ENCODE measurements around the gene KRT34.

KRT34 gene

DNA sequence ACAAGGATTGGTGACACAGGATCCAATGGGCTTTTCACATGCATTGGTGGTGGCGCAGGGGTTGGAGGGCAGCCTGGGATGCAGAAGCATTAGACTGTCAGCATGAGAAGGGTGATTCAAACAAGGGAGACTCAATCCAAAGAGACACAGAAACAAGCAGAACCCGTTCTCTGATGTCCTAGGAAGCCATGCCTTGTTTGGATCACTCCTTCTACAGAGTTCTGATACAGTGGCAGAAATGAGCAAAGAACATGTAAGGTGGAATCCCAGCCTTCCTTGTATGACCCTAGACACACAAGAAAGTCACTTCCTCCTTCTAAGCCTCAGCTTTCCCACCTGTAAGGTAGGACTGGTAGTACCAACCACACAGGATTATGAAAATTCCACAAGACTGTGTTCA, 18.2 kb downstream of the KRT34 start:
- peaks cover 5% of the 10 kb centered on the region for H3K4me1 ChIP-seq (ENCODE audit: control insufficient read depth, insufficient read depth, low read depth, low read length)
- H3K4me3 ChIP-seq (ENCODE audit: insufficient read depth in 1 of 2, low read depth in 1 of 2, low read length in 2 of 2) = no peak overlapping the region
- H4K8ac ChIP-seq (ENCODE audit: low read length) = no peak overlapping the region
- H3K9me3 ChIP-seq (ENCODE audit: control insufficient read depth, low read length) = no peaks in the 10 kb centered on the region
- no peak overlapping the region for H2AK5ac ChIP-seq (ENCODE audit: low read length, severe bottlenecking)
- H3K36me3 ChIP-seq (ENCODE audit: control insufficient read depth in 1 of 2, insufficient read depth in 2 of 2, low read depth in 1 of 2, low read length in 2 of 2) = no peaks in the 10 kb centered on the region
- no peak overlapping the region for H2BK5ac ChIP-seq (ENCODE audit: low read depth, low read length, poor library complexity, severe bottlenecking)
- H3K14ac ChIP-seq (ENCODE audit: low read length in 2 of 2) = no peak overlapping the region
- no peak overlapping the region for H2AFZ ChIP-seq (ENCODE audit: low read depth, low read length)
- H3K18ac ChIP-seq (ENCODE audit: low read depth in 1 of 2, low read length in 2 of 2) = no peak overlapping the region
- H3K79me1 ChIP-seq (replicated peaks; ENCODE audit: low read length, poor library complexity, severe bottlenecking) = no peaks in the 10 kb centered on the region
- H3K27me3 ChIP-seq (ENCODE audit: control insufficient read depth in 1 of 2, insufficient read depth in 1 of 2, low read length in 2 of 2) = no peaks in the 10 kb centered on the region
- no peak for DNase-seq
- no peak overlapping the region for H2BK120ac ChIP-seq (ENCODE audit: low read depth, low read length)
- no peak overlapping the region for H2BK15ac ChIP-seq (ENCODE audit: low read depth, poor library complexity, severe bottlenecking)
- no peak overlapping the region for H3K27ac ChIP-seq (ENCODE audit: low read length, poor library complexity, severe bottlenecking)
- no peak overlapping the region for H3K4me2 ChIP-seq (ENCODE audit: low read length, poor library complexity, severe bottlenecking)
- H3K4ac ChIP-seq (ENCODE audit: low read depth in 1 of 2, low read length in 2 of 2) = no peak overlapping the region
- H3K9ac ChIP-seq (ENCODE audit: low read length) = no peak overlapping the region
- H4K91ac ChIP-seq (ENCODE audit: low read length) = no peak overlapping the region
- H3K23ac ChIP-seq (ENCODE audit: low read length in 2 of 2) = no peak overlapping the region
- H2BK12ac ChIP-seq (ENCODE audit: low read length in 2 of 2) = no peak overlapping the region
- 89% methylated on average over 2 of the region's 2 CpGs for WGBS

DNA sequence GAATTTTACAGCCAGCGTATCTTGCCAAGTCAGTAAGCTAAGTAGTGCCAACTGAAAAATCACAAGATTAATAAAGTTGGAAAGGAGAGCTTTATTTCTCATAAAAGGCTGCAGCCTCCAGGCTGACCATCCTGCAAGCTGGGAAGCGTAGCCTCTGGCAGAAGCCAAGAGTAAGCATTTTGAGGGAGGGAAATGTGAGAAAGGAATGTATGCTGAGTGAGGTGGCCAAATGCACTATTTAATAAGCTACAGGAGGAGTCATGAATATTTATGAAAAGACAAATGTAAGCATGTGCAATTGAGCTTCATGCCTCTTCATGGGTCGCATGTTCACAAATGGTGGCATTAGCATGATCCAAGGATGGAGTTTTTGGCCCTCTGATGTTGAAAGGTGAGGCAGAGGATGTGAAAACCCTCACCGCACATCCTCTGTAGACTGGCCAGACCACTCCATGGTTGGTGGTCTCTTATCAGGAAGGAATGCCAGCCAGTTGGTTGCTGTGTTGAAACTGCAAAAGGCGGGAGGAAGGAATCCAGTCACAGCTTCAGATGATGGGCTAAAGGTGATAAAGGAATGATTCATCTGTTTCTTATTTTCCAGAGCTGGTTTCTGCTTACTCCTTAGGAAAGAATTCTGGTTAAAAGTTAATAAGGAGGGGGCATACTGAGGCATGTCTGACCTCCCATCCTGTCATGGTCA, 21.7 kb downstream of the KRT34 start:
- Histone ChIP-seq H2AFZ (ENCODE audit: low read depth, low read length) (peak overlapping the region; percentile 32), H3K4me1 (ENCODE audit: control insufficient read depth, insufficient read depth, low read depth, low read length) (peaks cover 2% of the 10 kb centered on the region), H3K23ac (ENCODE audit: low read length in 2 of 2) (no peak overlapping the region), H2BK15ac (ENCODE audit: low read depth, poor library complexity, severe bottlenecking) (no peak overlapping the region), H3K27ac (ENCODE audit: low read length, poor library complexity, severe bottlenecking) (peak overlapping the region; percentile 72), H3K9me3 (ENCODE audit: control insufficient read depth, low read length) (peaks cover 11% of the 10 kb centered on the region), H2BK120ac (ENCODE audit: low read depth, low read length) (no peak overlapping the region), H3K27me3 (ENCODE audit: control insufficient read depth in 1 of 2, insufficient read depth in 1 of 2, low read length in 2 of 2) (no peaks in the 10 kb centered on the region), H4K91ac (ENCODE audit: low read length) (no peak overlapping the region), H3K18ac (ENCODE audit: low read depth in 1 of 2, low read length in 2 of 2) (no peak overlapping the region), H2BK5ac (ENCODE audit: low read depth, low read length, poor library complexity, severe bottlenecking) (no peak overlapping the region), H3K4me2 (ENCODE audit: low read length, poor library complexity, severe bottlenecking) (peak overlapping the region; percentile 6), H3K79me1 (replicated peaks; ENCODE audit: low read length, poor library complexity, severe bottlenecking) (no peaks in the 10 kb centered on the region), H3K14ac (ENCODE audit: low read length in 2 of 2) (no peak overlapping the region), H3K4ac (ENCODE audit: low read depth in 1 of 2, low read length in 2 of 2) (no peak overlapping the region), H3K9ac (ENCODE audit: low read length) (no peak overlapping the region), H2AK5ac (ENCODE audit: low read length, severe bottlenecking) (no peak overlapping the region), H2BK12ac (ENCODE audit: low read length in 2 of 2) (no peak overlapping the region), H3K36me3 (ENCODE audit: control insufficient read depth in 1 of 2, insufficient read depth in 2 of 2, low read depth in 1 of 2, low read length in 2 of 2) (no peaks in the 10 kb centered on the region), H4K8ac (ENCODE audit: low read length) (no peak overlapping the region), H3K4me3 (ENCODE audit: insufficient read depth in 1 of 2, low read depth in 1 of 2, low read length in 2 of 2) (no peak overlapping the region)
- peak; percentile 26 for DNase-seq
- 79% methylated on average over 5 of the region's 5 CpGs for WGBS

DNA sequence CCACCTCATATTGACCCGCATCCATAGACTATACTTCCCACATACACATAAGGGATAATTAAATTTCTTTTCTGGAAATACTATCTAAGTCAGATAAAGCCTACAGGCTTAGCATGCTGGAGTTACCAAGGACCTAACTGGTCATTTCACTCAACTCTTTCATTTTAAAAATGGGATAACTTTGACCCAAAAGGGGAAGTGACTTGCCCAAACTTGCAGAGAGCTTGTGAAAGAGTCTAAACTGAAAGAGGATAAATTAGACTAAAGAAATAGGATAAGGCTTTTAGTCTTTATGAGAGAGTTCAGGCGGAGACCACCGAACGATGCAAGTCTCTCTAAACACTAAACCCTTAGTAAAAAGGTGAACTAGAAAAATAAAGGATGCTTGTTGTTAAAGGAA, 27.6 kb downstream of the KRT34 start:
- Histone ChIP-seq H3K4me3 (ENCODE audit: insufficient read depth in 1 of 2, low read depth in 1 of 2, low read length in 2 of 2) (no peak overlapping the region), H4K91ac (ENCODE audit: low read length) (no peak overlapping the region), H4K8ac (ENCODE audit: low read length) (no peak overlapping the region), H2AFZ (ENCODE audit: low read depth, low read length) (no peak overlapping the region), H2AK5ac (ENCODE audit: low read length, severe bottlenecking) (no peak overlapping the region), H2BK120ac (ENCODE audit: low read depth, low read length) (no peak overlapping the region), H3K27ac (ENCODE audit: low read length, poor library complexity, severe bottlenecking) (no peak overlapping the region), H3K4me2 (ENCODE audit: low read length, poor library complexity, severe bottlenecking) (no peak overlapping the region), H3K4me1 (ENCODE audit: control insufficient read depth, insufficient read depth, low read depth, low read length) (no peaks in the 10 kb centered on the region), H3K4ac (ENCODE audit: low read depth in 1 of 2, low read length in 2 of 2) (no peak overlapping the region), H3K36me3 (ENCODE audit: control insufficient read depth in 1 of 2, insufficient read depth in 2 of 2, low read depth in 1 of 2, low read length in 2 of 2) (no peaks in the 10 kb centered on the region), H3K27me3 (ENCODE audit: control insufficient read depth in 1 of 2, insufficient read depth in 1 of 2, low read length in 2 of 2) (peaks cover 0 to 34% of the 10 kb centered on the region in 2 experiments), H2BK15ac (ENCODE audit: low read depth, poor library complexity, severe bottlenecking) (no peak overlapping the region), H3K18ac (ENCODE audit: low read depth in 1 of 2, low read length in 2 of 2) (no peak overlapping the region), H3K9ac (ENCODE audit: low read length) (no peak overlapping the region), H2BK5ac (ENCODE audit: low read depth, low read length, poor library complexity, severe bottlenecking) (no peak overlapping the region), H3K79me1 (replicated peaks; ENCODE audit: low read length, poor library complexity, severe bottlenecking) (no peaks in the 10 kb centered on the region), H3K14ac (ENCODE audit: low read length in 2 of 2) (no peak overlapping the region), H3K23ac (ENCODE audit: low read length in 2 of 2) (no peak overlapping the region), H2BK12ac (ENCODE audit: low read length in 2 of 2) (no peak overlapping the region), H3K9me3 (ENCODE audit: control insufficient read depth, low read length) (peaks cover 11% of the 10 kb centered on the region)
- no peak for DNase-seq
- WGBS = no CpG with 5 or more reads among the region's 4 CpGs

DNA sequence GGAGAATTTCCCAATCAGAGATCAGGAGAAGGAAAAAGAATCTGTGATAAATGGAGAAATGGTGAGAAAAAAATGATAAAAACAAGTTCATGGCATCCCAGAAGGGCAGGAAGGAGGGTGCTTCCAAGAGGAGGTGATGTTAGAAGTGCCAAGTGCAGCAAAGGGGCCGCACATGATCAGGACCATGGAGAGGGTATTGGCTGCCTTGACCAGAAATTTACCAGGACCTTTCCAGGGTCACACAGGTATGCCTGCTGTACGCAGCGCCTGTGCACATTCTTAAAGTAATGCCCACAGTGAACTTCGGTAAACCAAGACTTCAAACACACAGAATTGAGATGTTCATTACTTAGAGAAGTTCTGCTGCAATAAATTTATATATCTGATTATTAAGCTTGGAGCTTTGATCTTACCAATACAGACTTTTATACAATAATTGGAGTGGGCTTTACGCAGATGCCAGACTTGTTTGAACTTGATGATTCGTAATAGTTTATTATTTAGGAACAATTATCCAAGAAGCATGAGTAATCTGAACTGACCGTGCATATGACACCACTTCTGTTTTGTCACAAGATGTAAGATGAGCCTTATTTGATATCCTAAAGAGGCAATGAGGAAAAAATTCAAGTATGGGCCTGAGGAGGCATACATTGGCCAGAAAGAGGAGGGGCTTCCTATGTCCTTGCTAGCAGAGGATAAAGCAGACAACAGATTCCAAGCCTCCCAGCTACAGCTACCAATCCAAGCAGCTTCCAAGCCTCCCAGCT, 29.3 kb downstream of the KRT34 start:
- H3K79me1 ChIP-seq (replicated peaks; ENCODE audit: low read length, poor library complexity, severe bottlenecking) = no peaks in the 10 kb centered on the region
- H3K23ac ChIP-seq (ENCODE audit: low read length in 2 of 2) = no peak overlapping the region
- no peak overlapping the region for H4K8ac ChIP-seq (ENCODE audit: low read length)
- no peak overlapping the region for H3K18ac ChIP-seq (ENCODE audit: low read depth in 1 of 2, low read length in 2 of 2)
- no peak for DNase-seq
- H3K14ac ChIP-seq (ENCODE audit: low read length in 2 of 2) = no peak overlapping the region
- H4K91ac ChIP-seq (ENCODE audit: low read length) = no peak overlapping the region
- H3K4me2 ChIP-seq (ENCODE audit: low read length, poor library complexity, severe bottlenecking) = no peak overlapping the region
- H3K4ac ChIP-seq (ENCODE audit: low read depth in 1 of 2, low read length in 2 of 2) = no peak overlapping the region
- no peak overlapping the region for H2BK5ac ChIP-seq (ENCODE audit: low read depth, low read length, poor library complexity, severe bottlenecking)
- H3K4me1 ChIP-seq (ENCODE audit: control insufficient read depth, insufficient read depth, low read depth, low read length) = no peaks in the 10 kb centered on the region
- H3K27ac ChIP-seq (ENCODE audit: low read length, poor library complexity, severe bottlenecking) = no peak overlapping the region
- H3K36me3 ChIP-seq (ENCODE audit: control insufficient read depth in 1 of 2, insufficient read depth in 2 of 2, low read depth in 1 of 2, low read length in 2 of 2) = no peaks in the 10 kb centered on the region
- H2AFZ ChIP-seq (ENCODE audit: low read depth, low read length) = no peak overlapping the region
- H3K9ac ChIP-seq (ENCODE audit: low read length) = no peak overlapping the region
- H2BK120ac ChIP-seq (ENCODE audit: low read depth, low read length) = no peak overlapping the region
- 70% methylated on average over 4 of the region's 7 CpGs for WGBS
- H2BK15ac ChIP-seq (ENCODE audit: low read depth, poor library complexity, severe bottlenecking) = no peak overlapping the region
- no peak overlapping the region for H2BK12ac ChIP-seq (ENCODE audit: low read length in 2 of 2)
- peaks cover 11% of the 10 kb centered on the region for H3K9me3 ChIP-seq (ENCODE audit: control insufficient read depth, low read length)
- H3K27me3 ChIP-seq (ENCODE audit: control insufficient read depth in 1 of 2, insufficient read depth in 1 of 2, low read length in 2 of 2) = peaks cover 0 to 40% of the 10 kb centered on the region in 2 experiments
- H2AK5ac ChIP-seq (ENCODE audit: low read length, severe bottlenecking) = no peak overlapping the region
- H3K4me3 ChIP-seq (ENCODE audit: insufficient read depth in 1 of 2, low read depth in 1 of 2, low read length in 2 of 2) = no peak overlapping the region

All from mesenchymal stem cell (in vitro differentiated cells and primary cell).